IPS DF 19.7 (cell line): Measurements from ENCODE around the gene IFNGR1.
"Not testable (repeated sequence)": the region's sequence is repeated elsewhere in the genome, so short reads cannot be mapped to it uniquely, and the experiment has no call there.

Experiments
- DNase-seq: peaks from one replicate; pipeline ENCODE4 v3.0.0-alpha.2; 2013; ENCODE audit warnings: low read depth, low spot score

IFNGR1 gene

GRCh38 chr6:137236581-137237355 lies 17.6 kb upstream of the IFNGR1 start:
- DNase-seq: no peak

GRCh38 chr6:137235686-137236085 lies 16.5 kb upstream of the IFNGR1 start:
- no peak for DNase-seq

- no peak for DNase-seq
These were observed 15.0 kb upstream of the IFNGR1 start for GRCh38 chr6:137233911-137234863.

DNA sequence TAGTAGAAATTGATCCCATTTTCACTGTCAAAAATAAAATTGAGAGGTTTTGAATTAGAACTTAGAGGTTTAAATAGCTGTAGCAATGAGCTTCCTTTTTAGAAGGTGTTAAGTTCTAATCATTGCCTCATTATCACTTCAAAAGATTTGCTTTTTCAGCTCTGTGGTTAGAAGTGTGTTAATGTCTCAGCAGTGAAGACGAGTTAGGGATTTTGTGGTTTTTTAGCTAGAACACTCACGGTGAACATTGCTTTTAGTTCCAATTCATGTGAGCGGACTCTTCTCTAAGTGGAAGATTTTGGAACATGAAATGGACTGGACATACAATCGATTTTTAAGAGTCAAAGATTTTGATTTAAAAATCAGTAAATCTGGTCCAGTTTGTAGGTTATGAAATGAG lies 12.7 kb upstream of the IFNGR1 start:
- no peak for DNase-seq

DNA sequence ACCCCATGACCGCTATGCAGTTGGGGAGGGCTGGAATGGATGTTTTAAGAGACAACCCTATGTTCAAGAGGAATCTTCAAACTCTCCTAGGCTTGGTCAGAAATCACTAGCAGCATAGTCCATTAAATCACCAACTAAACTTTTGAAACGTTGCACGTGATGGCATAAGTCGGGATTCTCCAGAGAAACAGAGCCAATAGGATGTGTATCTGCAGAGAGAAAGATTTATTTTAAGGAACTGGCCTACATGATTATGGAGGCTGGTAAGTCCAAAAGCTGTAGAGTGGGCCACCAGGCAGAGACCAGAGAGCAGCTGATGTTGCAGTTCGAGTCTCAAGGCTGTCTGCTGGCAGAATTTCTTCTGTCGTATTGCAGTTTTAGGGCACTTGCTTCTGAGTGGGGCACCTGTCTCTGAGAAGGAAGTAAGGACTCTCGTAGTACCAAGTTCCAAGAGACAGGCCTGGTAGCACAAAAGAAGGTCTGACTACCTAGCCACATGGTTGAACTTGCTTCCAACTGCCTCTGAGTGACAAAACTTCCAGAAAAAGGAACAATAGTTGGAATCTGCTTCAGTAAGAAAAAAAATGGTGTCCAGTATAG lies 11.9 kb upstream of the IFNGR1 start:
- no peak for DNase-seq

GRCh38 chr6:137230547-137230946 lies 11.4 kb upstream of the IFNGR1 start:
- no peak for DNase-seq

- DNase-seq: no peak
These were observed 10.0 kb upstream of the IFNGR1 start for GRCh38 chr6:137229075-137229759.

DNA sequence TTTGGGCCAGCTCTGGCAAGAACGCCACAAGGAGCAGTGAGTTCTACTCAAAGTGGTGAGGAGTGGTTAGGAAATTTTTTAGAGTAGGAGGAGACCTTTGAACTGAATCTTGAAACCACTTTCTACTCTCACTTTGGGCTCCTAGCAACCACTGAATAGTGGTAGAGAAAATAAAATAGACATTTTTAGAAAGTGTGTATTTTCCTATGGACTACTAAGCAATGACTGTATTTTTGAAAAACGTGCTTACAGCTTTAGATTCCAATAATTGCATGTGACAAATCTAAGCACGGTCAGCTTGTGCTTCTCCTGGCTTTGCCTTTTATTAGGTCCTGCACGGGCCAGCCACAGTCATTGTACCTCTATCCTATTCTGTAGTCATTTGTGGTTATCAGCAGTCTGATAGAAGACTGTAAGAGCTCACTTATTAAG lies 8.7 kb upstream of the IFNGR1 start:
- no peak for DNase-seq

DNA sequence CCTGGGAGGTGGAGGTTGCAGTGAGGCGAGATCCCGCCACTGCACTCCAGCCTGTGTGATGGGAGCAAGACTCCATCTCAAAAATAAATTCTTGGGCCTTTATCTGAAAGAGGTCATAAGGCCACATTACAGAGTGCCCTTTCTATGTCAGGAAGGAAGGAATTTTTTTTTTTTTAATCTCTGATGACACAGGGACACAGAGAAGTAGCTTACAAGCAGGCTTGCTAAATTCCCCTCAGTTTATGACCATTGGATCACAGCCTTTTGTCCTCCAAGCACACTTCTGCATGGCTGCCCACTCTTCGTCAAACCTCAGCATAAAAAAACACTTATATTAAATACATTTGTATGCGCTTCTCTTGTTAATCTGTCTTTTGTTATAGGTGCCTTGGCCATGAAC lies 7.5 kb upstream of the IFNGR1 start:
- no peak for DNase-seq

DNA sequence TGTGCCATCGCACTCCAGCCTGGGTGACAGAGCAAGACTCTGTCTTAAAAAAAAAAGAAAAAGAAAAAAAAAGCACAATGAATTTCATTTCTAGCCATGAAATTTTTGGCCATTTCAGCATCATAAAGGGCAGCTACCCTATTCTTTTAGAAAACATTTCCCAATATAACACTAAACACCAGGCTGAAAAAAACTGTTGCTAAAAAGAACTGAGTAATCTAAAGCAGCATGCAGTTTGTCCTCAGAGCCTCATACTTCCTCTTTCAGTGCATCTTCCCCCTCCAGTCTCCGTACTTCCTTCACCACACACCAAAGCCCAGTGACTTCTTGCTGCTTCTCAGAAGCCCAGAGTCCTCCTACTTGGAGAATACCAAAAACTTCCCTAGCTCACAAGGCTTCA lies 5.6 kb upstream of the IFNGR1 start:
- DNase-seq: no peak

DNA sequence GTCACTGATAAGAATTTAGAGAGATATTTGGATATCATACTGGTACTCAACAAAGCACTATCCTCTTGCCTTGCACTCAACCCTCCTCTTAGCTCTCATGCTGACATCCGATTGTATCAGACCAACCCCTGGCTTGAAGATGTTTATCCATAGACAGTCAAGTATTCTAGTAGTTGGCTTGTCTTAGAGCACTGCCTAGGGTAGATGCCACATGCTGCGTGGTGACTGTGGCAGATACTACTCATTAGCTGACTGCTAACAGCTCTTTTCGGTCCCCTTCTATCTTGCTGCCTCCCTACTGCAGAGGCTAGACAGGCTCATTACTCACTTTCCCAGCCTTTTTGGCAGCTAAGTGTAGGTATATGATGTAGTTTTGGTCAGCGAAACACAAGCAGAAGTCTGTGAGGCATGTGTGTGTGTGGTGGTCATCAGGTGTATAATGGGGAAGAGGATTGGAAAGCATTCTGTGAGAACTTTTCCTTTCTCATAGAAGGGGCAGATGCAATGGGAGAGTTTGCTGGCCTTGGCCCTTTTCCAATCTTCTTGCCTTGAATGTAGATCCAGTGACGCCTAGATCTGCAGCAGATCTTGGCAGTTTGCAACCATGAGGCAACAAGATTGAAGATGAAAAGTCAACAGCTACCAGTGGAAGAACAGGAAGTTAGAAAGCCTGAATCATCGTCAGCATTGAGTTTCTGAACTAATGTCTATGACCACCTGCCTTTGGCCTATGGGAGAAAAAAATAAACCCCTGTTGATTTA lies 4.4 kb upstream of the IFNGR1 start:
- DNase-seq: no peak

GRCh38 chr6:137222381-137222780 lies 3.2 kb upstream of the IFNGR1 start:
- DNase-seq: no peak

DNA sequence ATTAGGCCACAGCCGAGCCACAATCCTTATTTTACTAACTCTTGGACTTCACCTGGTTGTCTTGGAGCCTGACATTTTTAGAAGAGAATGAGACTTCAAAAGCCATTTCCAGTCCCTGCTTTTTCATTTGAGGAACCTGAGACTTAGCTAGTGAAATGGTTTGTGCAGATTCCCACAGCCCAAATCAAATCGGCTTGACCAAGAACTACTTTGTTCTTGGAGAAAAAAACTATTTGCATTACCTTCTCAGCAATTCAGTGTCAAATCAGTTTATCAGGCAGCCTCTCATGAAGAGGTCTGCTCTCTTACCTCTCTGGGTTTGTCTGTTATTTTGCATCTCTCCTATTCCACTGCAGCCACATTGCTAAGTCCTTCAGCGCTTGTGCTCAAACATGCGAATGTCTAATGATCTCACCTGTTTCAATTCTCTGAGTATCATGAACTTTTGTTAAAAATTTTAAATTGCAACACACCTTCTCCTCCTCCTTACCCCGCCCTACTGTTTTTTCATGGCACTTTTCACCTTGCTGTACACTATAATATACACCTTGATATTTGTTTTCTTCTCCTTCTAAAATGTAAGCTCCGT lies 573 bp upstream of the IFNGR1 start:
- DNase-seq: no peak

DNA sequence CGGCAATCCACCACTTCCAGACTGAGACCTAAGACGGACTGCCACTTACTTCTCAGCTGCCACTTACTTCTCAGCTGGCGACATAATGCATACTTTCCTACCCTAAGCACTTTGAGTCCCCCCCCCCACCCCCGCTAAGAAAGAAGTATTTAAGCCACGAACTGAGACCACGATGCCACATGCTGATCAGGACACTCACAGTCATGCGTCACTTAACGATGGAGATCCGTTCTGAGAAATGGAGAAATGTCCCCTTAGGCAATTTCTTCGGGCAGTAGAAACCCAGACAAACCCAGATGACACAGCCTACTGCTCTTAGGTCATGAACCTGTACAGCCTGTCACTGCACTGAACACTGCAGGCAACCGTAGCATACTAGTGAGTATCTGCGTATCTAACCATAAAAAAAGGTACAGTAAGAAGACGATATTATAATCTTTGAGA lies 690 bp downstream of the IFNGR1 start:
- no peak for DNase-seq

DNA sequence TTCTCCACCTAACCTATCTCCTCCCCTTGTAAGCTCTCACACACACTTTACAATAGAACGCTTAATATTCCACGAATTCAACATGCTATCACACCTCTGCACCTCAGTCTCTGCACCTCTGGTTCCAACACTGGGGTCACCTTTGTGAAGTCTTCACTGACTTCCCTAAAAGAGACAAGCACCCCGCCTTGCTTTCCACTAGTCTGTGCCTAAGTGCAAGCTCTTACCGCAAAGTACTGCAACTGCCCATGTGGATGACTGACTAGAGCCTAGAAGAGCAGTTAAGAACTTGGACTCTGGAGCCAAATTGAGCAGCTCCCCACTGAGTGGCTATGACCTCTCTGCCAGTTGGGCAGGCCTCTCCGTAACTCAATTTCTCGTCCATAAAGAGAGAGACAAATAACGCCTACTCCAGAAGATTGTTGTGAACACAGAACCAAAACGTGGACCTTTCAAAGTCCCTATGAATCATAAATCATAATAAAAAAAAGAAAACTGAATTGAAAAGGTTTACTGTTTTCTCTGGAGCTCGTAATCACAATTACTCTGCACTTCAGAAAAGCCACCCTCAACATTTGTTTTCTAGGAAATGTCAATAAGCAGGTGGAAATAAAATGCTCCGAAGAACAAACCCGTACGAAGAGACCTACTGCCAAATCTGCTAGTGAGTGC lies 1.2 kb downstream of the IFNGR1 start:
- no peak for DNase-seq

GRCh38 chr6:137216875-137217553 lies 2.2 kb downstream of the IFNGR1 start:
- DNase-seq: no peak

DNA sequence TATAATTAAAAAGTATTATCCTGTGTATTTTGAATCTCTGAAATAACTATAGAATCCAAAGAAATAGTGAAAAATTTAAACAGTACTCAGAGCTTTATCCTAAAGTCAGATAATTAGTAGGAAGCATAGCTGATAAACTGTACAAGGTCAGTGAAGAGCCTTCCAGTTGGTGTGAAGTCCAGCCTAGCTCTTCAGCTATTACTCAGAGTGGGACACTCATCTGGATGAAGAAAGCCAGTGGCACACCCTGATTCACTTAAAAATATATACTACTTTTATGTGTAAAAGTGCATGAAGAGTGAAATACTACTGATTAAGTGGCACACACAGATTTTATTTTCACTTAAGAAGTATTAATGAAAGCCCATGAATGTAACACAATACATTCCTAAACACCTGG lies 3.1 kb downstream of the IFNGR1 start:
- DNase-seq: no peak

DNA sequence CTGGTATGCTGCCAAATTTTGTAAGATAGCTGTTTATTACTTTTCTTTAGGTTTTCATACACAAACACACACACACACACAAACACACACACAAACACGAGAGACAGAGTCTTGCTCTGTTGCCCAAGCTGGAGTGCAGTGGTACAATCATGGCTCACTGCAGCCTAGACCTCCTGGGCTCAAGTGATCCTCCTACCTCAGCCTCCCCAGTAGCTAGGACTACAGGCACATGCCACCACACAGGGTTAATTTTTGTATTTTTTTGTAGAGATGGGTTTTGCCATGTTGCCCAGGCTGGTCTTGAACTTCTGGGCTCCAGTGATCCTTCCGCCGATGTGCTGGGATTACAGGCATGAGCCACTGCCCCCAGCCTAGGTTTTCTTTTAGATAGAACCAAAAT lies 3.6 kb downstream of the IFNGR1 start:
- DNase-seq: not testable (repeated sequence)

GRCh38 chr6:137214931-137215330 lies 4.3 kb downstream of the IFNGR1 start:
- no peak for DNase-seq
